ENCODE measurements around the gene OR52E6. TPM values are rescaled to one million over a fixed set of nuclear protein-coding genes. Genes with fewer than 3 reads are reported as not detected.

The OR52E6 gene
- polyA plus RNA-seq, 2 of the 4 experiments (the other 2 are of a cell fraction), result not detected

DNA sequence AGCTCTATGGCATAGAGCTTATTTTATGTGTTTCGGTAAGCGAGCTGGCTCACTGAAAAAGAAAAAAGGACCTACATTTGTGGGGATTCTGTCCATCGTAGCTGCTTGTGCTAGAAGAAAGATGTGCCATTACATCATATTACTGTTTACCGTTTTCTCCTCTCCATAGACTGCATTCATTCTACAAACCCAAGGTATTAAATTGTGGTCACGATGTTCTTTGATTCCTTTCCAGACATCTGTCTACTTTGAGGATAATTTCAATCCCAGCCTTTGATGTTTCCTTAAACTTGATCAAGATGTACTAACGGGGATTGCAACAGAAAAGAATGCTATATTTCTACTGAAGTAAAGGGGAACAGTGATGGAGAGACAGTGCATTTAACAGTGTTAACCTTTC is 45.2 kb downstream of the OR52E6 start:
- no peak for DNase-seq (ENCODE audit: low read depth in 1 of 2, low spot score in 1 of 2)
- ChIA-PET CTCF (interaction anchor here (0.6 to 1.0 kb wide), 2 partner anchors 11 to 150 kb away, joined by 3 to 8 read pairs; no protein-coding TSS in a partner anchor), POLR2A (no interaction called here)
- Histone ChIP-seq H3K4me1 (no peaks in the 10 kb centered on the region), H3K4me2 (no peak overlapping the region), H3K9me3 (no peaks in the 10 kb centered on the region), H3K4me3 (no peak overlapping the region), H3K27ac (no peak overlapping the region)
- WGBS (ENCODE audit: missing lambda C conversion rate), result 7% methylated on average over 6 of the region's 6 CpGs
- no peak for TF ChIP-seq MAZ (IDR thresholded peaks at IDR 0.05; ENCODE audit: borderline replicate concordance, low read depth, low read length)
- TF ChIP-seq HDAC2 (IDR thresholded peaks at IDR 0.05), result no peak
- TF ChIP-seq NFE2L2 (conservative IDR thresholded peaks at IDR 0.05; ENCODE audit: low read length), result no peak
- no peak for TF ChIP-seq RCOR1 (IDR thresholded peaks at IDR 0.05; ENCODE audit: low read depth, low read length)
- no peak for TF ChIP-seq EHMT2 (IDR thresholded peaks at IDR 0.05; ENCODE audit: low read depth)
- no peak for TF ChIP-seq MAFK (IDR thresholded peaks at IDR 0.05; ENCODE audit: partially characterized antibody)
- TF ChIP-seq EHF (CRISPR knock-in tag; IDR thresholded peaks at IDR 0.05), result no peak
- no peak for TF ChIP-seq RNF2 (IDR thresholded peaks at IDR 0.05; ENCODE audit: borderline replicate concordance, low read depth)
- TF ChIP-seq, protein P1, sequence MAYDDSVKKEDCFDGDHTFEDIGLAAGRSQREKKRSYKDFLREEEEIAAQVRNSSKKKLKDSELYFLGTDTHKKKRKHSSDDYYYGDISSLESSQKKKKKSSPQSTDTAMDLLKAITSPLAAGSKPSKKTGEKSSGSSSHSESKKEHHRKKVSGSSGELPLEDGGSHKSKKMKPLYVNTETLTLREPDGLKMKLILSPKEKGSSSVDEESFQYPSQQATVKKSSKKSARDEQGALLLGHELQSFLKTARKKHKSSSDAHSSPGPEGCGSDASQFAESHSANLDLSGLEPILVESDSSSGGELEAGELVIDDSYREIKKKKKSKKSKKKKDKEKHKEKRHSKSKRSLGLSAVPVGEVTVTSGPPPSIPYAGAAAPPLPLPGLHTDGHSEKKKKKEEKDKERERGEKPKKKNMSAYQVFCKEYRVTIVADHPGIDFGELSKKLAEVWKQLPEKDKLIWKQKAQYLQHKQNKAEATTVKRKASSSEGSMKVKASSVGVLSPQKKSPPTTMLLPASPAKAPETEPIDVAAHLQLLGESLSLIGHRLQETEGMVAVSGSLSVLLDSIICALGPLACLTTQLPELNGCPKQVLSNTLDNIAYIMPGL (CRISPR knock-in tag; IDR thresholded peaks at IDR 0.05; ENCODE audit: borderline replicate concordance), result no peak
- TF ChIP-seq TFCP2L1 (CRISPR knock-in tag; IDR thresholded peaks at IDR 0.05), result no peak
- ATAC-seq, result no peak
- no peak for FAIRE-seq

DNA sequence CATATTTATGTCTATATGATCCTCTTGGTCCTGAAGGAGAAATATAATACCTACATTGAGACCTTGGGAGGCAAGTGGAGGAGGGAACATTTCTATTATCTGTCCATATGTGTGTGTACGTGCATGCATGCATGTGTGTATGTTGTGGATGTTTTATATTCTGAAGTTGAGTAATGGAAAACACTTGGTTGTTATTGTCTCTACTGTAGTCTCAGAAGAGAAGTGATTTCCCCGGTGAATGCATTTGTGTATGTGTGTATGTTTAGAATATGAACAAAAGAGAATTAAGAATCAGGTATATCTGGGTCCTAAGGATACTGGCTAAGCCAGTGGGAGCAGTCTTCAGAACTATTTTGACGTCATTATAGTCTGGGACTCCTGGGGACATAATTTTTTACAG is 50.5 kb downstream of the OR52E6 start, which contains the start of gene OR52N1:
TSS of gene OR52N1 (minus strand) at position 101 of the 400 bp plus-strand sequence. CDS start 2,449 bp downstream, outside the sequence.
- ChIA-PET CTCF (no interaction called here), POLR2A (no interaction called here)
- no peak for TF ChIP-seq RNF2 (IDR thresholded peaks at IDR 0.05; ENCODE audit: borderline replicate concordance, low read depth)
- TF ChIP-seq RFX5 (IDR thresholded peaks at IDR 0.05), result no peak
- no peak for TF ChIP-seq CHD4 (IDR thresholded peaks at IDR 0.05; ENCODE audit: borderline replicate concordance)
- no peak for TF ChIP-seq ZC3H11A (IDR thresholded peaks at IDR 0.05)
- TF ChIP-seq, protein P2, sequence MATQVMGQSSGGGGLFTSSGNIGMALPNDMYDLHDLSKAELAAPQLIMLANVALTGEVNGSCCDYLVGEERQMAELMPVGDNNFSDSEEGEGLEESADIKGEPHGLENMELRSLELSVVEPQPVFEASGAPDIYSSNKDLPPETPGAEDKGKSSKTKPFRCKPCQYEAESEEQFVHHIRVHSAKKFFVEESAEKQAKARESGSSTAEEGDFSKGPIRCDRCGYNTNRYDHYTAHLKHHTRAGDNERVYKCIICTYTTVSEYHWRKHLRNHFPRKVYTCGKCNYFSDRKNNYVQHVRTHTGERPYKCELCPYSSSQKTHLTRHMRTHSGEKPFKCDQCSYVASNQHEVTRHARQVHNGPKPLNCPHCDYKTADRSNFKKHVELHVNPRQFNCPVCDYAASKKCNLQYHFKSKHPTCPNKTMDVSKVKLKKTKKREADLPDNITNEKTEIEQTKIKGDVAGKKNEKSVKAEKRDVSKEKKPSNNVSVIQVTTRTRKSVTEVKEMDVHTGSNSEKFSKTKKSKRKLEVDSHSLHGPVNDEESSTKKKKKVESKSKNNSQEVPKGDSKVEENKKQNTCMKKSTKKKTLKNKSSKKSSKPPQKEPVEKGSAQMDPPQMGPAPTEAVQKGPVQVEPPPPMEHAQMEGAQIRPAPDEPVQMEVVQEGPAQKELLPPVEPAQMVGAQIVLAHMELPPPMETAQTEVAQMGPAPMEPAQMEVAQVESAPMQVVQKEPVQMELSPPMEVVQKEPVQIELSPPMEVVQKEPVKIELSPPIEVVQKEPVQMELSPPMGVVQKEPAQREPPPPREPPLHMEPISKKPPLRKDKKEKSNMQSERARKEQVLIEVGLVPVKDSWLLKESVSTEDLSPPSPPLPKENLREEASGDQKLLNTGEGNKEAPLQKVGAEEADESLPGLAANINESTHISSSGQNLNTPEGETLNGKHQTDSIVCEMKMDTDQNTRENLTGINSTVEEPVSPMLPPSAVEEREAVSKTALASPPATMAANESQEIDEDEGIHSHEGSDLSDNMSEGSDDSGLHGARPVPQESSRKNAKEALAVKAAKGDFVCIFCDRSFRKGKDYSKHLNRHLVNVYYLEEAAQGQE (IDR thresholded peaks at IDR 0.05), result no peak
- TF ChIP-seq HEYL (CRISPR knock-in tag; IDR thresholded peaks at IDR 0.05), result no peak
- TF ChIP-seq CBX2 (IDR thresholded peaks at IDR 0.05; ENCODE audit: borderline replicate concordance, low read depth), result no peak
- no peak for TF ChIP-seq NFE2L2 (conservative IDR thresholded peaks at IDR 0.05; ENCODE audit: low read length)
- TF ChIP-seq TFCP2L1 (CRISPR knock-in tag; IDR thresholded peaks at IDR 0.05), result no peak
- TF ChIP-seq MYC (IDR thresholded peaks at IDR 0.05; ENCODE audit: borderline replicate concordance, low read length), result no peak
- no peak for TF ChIP-seq FOSL2 (IDR thresholded peaks at IDR 0.05)
- TF ChIP-seq FOSL2 (CRISPR knock-in tag; IDR thresholded peaks at IDR 0.05), result no peak
- TF ChIP-seq EHMT2 (IDR thresholded peaks at IDR 0.05; ENCODE audit: low read depth), result no peak
- no peaks in the 10 kb centered on the region for H3K9me3 ChIP-seq
- no peaks in the 10 kb centered on the region for H3K4me1 ChIP-seq
- no peak within 1 kb of the TSS for H3K27ac ChIP-seq
- ATAC-seq (no peak), FAIRE-seq (no peak), DNase-seq (ENCODE audit: low read depth in 1 of 2, low spot score in 1 of 2) (no peak)
- 28% methylated on average over 3 of the region's 3 CpGs for WGBS (ENCODE audit: missing lambda C conversion rate)
- no peak within 1 kb of the TSS for H3K4me2 ChIP-seq
- no peak within 1 kb of the TSS for H3K4me3 ChIP-seq

Other genes starting within 250 kb of the OR52E6 start
- gene TRIM6, start 245.3 kb downstream of the OR52E6 start, polyA plus RNA-seq (2011; rRNA removed), result 44.1 and 52.8 TPM in 2 replicates
- gene TRIM6, start 245.3 kb downstream of the OR52E6 start, polyA plus RNA-seq (2017; fragmentation: RNase III; extraction: RNeasy Plus Mini Kit Qiagen cat#74134 plus additional on column Dnase treatment), result 22.6 to 27.5 TPM (median 22.9 TPM) in 3 replicates
- 11.7 and 15.2 TPM in 2 replicates for gene TRIM34, start 216.9 kb downstream of the OR52E6 start, polyA plus RNA-seq (2011; rRNA removed)
- gene TRIM34, start 216.9 kb downstream of the OR52E6 start, polyA plus RNA-seq (2017; fragmentation: RNase III; extraction: RNeasy Plus Mini Kit Qiagen cat#74134 plus additional on column Dnase treatment), result 6.1 to 8.1 TPM (median 6.8 TPM) in 3 replicates
- gene TRIM5, start 156.8 kb downstream of the OR52E6 start, polyA plus RNA-seq (2011; rRNA removed), result 30.5 and 32.6 TPM in 2 replicates
- gene TRIM5, start 156.8 kb downstream of the OR52E6 start, polyA plus RNA-seq (2017; fragmentation: RNase III; extraction: RNeasy Plus Mini Kit Qiagen cat#74134 plus additional on column Dnase treatment), result 19.6 to 22.8 TPM (median 21.9 TPM) in 3 replicates
- gene TRIM22, start 152.1 kb downstream of the OR52E6 start, polyA plus RNA-seq (2011; rRNA removed), result 2.4 and 2.7 TPM in 2 replicates
- gene TRIM22, start 152.1 kb downstream of the OR52E6 start, polyA plus RNA-seq (2017; fragmentation: RNase III; extraction: RNeasy Plus Mini Kit Qiagen cat#74134 plus additional on column Dnase treatment), result 1.2 to 1.5 TPM (median 1.4 TPM) in 3 replicates
- not detected in 2 replicates for gene OR56B1, start 105.4 kb downstream of the OR52E6 start, polyA plus RNA-seq (2011; rRNA removed)
- not detected in 3 replicates for gene OR56B1, start 105.4 kb downstream of the OR52E6 start, polyA plus RNA-seq (2017; fragmentation: RNase III; extraction: RNeasy Plus Mini Kit Qiagen cat#74134 plus additional on column Dnase treatment)
- gene OR52N4, start 87.7 kb downstream of the OR52E6 start, polyA plus RNA-seq (2011; rRNA removed), result not detected in 2 replicates
- gene OR52N4, start 87.7 kb downstream of the OR52E6 start, polyA plus RNA-seq (2017; fragmentation: RNase III; extraction: RNeasy Plus Mini Kit Qiagen cat#74134 plus additional on column Dnase treatment), result not detected in 3 replicates
- gene OR52N5, start 58.5 kb downstream of the OR52E6 start, polyA plus RNA-seq (2011; rRNA removed), result not detected in 2 replicates
- not detected in 3 replicates for gene OR52N5, start 58.5 kb downstream of the OR52E6 start, polyA plus RNA-seq (2017; fragmentation: RNase III; extraction: RNeasy Plus Mini Kit Qiagen cat#74134 plus additional on column Dnase treatment)
- not detected in 2 replicates for gene OR52N1, start 50.6 kb downstream of the OR52E6 start, polyA plus RNA-seq (2011; rRNA removed)
- gene OR52N1, start 50.6 kb downstream of the OR52E6 start, polyA plus RNA-seq (2017; fragmentation: RNase III; extraction: RNeasy Plus Mini Kit Qiagen cat#74134 plus additional on column Dnase treatment), result not detected in 3 replicates
- gene OR52N2, start 33.0 kb downstream of the OR52E6 start, polyA plus RNA-seq (2011; rRNA removed), result not detected in 2 replicates
- not detected in 3 replicates for gene OR52N2, start 33.0 kb downstream of the OR52E6 start, polyA plus RNA-seq (2017; fragmentation: RNase III; extraction: RNeasy Plus Mini Kit Qiagen cat#74134 plus additional on column Dnase treatment)
- not detected in 2 replicates for gene OR52E8, start 15.8 kb upstream of the OR52E6 start, polyA plus RNA-seq (2011; rRNA removed)
- not detected in 3 replicates for gene OR52E8, start 15.8 kb upstream of the OR52E6 start, polyA plus RNA-seq (2017; fragmentation: RNase III; extraction: RNeasy Plus Mini Kit Qiagen cat#74134 plus additional on column Dnase treatment)
- not detected in 2 replicates for gene OR52E4, start 38.7 kb upstream of the OR52E6 start, polyA plus RNA-seq (2011; rRNA removed)
- gene OR52E4, start 38.7 kb upstream of the OR52E6 start, polyA plus RNA-seq (2017; fragmentation: RNase III; extraction: RNeasy Plus Mini Kit Qiagen cat#74134 plus additional on column Dnase treatment), result not detected in 3 replicates
- gene OR52E5, start 51.3 kb upstream of the OR52E6 start, polyA plus RNA-seq (2011; rRNA removed), result not detected in 2 replicates
- not detected in 3 replicates for gene OR52E5, start 51.3 kb upstream of the OR52E6 start, polyA plus RNA-seq (2017; fragmentation: RNase III; extraction: RNeasy Plus Mini Kit Qiagen cat#74134 plus additional on column Dnase treatment)
- not detected in 2 replicates for gene OR56A3, start 100.4 kb upstream of the OR52E6 start, polyA plus RNA-seq (2011; rRNA removed)
- gene OR56A3, start 100.4 kb upstream of the OR52E6 start, polyA plus RNA-seq (2017; fragmentation: RNase III; extraction: RNeasy Plus Mini Kit Qiagen cat#74134 plus additional on column Dnase treatment), result not detected in 3 replicates
- not detected in 2 replicates for gene OR56A5, start 126.6 kb upstream of the OR52E6 start, polyA plus RNA-seq (2011; rRNA removed)
- not detected in 3 replicates for gene OR56A5, start 126.6 kb upstream of the OR52E6 start, polyA plus RNA-seq (2017; fragmentation: RNase III; extraction: RNeasy Plus Mini Kit Qiagen cat#74134 plus additional on column Dnase treatment)
- not detected in 2 replicates for gene OR52L1, start 145.1 kb upstream of the OR52E6 start, polyA plus RNA-seq (2011; rRNA removed)
- gene OR52L1, start 145.1 kb upstream of the OR52E6 start, polyA plus RNA-seq (2017; fragmentation: RNase III; extraction: RNeasy Plus Mini Kit Qiagen cat#74134 plus additional on column Dnase treatment), result not detected in 3 replicates
- gene OR56A4, start 165.0 kb upstream of the OR52E6 start, polyA plus RNA-seq (2011; rRNA removed), result not detected in 2 replicates
- gene OR56A4, start 165.0 kb upstream of the OR52E6 start, polyA plus RNA-seq (2017; fragmentation: RNase III; extraction: RNeasy Plus Mini Kit Qiagen cat#74134 plus additional on column Dnase treatment), result not detected in 3 replicates
- not detected in 2 replicates for gene OR56A1, start 188.9 kb upstream of the OR52E6 start, polyA plus RNA-seq (2011; rRNA removed)
- not detected in 3 replicates for gene OR56A1, start 188.9 kb upstream of the OR52E6 start, polyA plus RNA-seq (2017; fragmentation: RNase III; extraction: RNeasy Plus Mini Kit Qiagen cat#74134 plus additional on column Dnase treatment)